ENCODE measurements around the gene MAP3K5. TPM values are rescaled to one million over a fixed set of nuclear protein-coding genes. Genes with fewer than 3 reads are reported as not detected.

The MAP3K5 gene
- total RNA-seq, 1 experiment from 2014 or later: 8.1 TPM

DNA sequence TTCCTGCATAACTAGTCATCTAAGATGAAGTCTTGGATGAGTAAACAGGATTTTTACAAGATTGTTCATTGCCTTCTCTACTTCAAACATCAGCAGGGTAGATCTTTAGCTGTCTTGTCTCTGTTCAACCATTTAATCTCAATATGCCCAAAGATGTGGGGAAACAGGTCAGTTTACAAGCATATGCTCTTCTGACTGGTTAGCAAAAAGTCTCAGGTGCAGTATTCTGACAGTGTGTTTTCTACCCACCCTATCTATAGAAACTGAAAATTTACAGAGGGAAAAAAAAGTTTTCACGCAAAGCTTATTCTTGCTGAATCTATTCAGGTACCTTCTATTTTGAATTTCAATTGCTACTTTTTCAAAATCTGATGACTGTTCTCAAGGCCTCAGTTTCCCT lies 29.0 kb downstream of the MAP3K5 start:
- in situ Hi-C loops (cut with HindIII; ENCODE audit: low pct_unique_long_range_greater_than_20kb, low sequenced_read_pairs): no loop called here
- DNase-seq (ENCODE audit: low read depth, low spot score) (no peak), ATAC-seq (no peak)
- ChIA-PET CTCF (no interaction called here), POLR2A (interaction anchor here (1.0 kb wide), 1 partner anchor 8 kb away, joined by 3 read pairs; no protein-coding TSS in a partner anchor)
- Histone ChIP-seq H3K36me3 (ENCODE audit: control insufficient read depth, insufficient read depth, low read length) (no peaks in the 10 kb centered on the region), H3K9me3 (ENCODE audit: control insufficient read depth, insufficient read depth, low read depth, low read length) (no peaks in the 10 kb centered on the region), H3K4me1 (ENCODE audit: control insufficient read depth, insufficient read depth, low read length) (peaks cover 21% of the 10 kb centered on the region), H3K4me3 (ENCODE audit: low read depth in 2 of 2, low read length in 2 of 2) (no peak overlapping the region), H3K27ac (ENCODE audit: low read length) (no peak overlapping the region), H3K27me3 (ENCODE audit: control insufficient read depth, insufficient read depth, low read length) (no peaks in the 10 kb centered on the region)
- intact Hi-C loops (cut with micrococcal nuclease; ENCODE audit: unreplicated experiment): no loop called here
- no TSS peak for BruUV-seq (replicated peaks)
- TF ChIP-seq, protein P1, sequence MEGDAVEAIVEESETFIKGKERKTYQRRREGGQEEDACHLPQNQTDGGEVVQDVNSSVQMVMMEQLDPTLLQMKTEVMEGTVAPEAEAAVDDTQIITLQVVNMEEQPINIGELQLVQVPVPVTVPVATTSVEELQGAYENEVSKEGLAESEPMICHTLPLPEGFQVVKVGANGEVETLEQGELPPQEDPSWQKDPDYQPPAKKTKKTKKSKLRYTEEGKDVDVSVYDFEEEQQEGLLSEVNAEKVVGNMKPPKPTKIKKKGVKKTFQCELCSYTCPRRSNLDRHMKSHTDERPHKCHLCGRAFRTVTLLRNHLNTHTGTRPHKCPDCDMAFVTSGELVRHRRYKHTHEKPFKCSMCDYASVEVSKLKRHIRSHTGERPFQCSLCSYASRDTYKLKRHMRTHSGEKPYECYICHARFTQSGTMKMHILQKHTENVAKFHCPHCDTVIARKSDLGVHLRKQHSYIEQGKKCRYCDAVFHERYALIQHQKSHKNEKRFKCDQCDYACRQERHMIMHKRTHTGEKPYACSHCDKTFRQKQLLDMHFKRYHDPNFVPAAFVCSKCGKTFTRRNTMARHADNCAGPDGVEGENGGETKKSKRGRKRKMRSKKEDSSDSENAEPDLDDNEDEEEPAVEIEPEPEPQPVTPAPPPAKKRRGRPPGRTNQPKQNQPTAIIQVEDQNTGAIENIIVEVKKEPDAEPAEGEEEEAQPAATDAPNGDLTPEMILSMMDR (IDR thresholded peaks at IDR 0.05): no peak
- no peak for TF ChIP-seq TCF7L2 (IDR thresholded peaks at IDR 0.05; ENCODE audit: low read depth, low read length)
- TF ChIP-seq SIN3A (IDR thresholded peaks at IDR 0.05; ENCODE audit: borderline replicate concordance, insufficient read depth, low read depth, low read length): no peak
- TF ChIP-seq, protein P2, sequence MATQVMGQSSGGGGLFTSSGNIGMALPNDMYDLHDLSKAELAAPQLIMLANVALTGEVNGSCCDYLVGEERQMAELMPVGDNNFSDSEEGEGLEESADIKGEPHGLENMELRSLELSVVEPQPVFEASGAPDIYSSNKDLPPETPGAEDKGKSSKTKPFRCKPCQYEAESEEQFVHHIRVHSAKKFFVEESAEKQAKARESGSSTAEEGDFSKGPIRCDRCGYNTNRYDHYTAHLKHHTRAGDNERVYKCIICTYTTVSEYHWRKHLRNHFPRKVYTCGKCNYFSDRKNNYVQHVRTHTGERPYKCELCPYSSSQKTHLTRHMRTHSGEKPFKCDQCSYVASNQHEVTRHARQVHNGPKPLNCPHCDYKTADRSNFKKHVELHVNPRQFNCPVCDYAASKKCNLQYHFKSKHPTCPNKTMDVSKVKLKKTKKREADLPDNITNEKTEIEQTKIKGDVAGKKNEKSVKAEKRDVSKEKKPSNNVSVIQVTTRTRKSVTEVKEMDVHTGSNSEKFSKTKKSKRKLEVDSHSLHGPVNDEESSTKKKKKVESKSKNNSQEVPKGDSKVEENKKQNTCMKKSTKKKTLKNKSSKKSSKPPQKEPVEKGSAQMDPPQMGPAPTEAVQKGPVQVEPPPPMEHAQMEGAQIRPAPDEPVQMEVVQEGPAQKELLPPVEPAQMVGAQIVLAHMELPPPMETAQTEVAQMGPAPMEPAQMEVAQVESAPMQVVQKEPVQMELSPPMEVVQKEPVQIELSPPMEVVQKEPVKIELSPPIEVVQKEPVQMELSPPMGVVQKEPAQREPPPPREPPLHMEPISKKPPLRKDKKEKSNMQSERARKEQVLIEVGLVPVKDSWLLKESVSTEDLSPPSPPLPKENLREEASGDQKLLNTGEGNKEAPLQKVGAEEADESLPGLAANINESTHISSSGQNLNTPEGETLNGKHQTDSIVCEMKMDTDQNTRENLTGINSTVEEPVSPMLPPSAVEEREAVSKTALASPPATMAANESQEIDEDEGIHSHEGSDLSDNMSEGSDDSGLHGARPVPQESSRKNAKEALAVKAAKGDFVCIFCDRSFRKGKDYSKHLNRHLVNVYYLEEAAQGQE (IDR thresholded peaks at IDR 0.05; ENCODE audit: insufficient read depth in 1 of 2, low read depth in 2 of 2, low read length in 1 of 2): no peak
- TF ChIP-seq POLR2AphosphoS5 (IDR thresholded peaks at IDR 0.05; ENCODE audit: low read depth, low read length): no peak

GRCh38 chr6:136762022-136762975 lies 30.0 kb downstream of the MAP3K5 start:
- in situ Hi-C loops (cut with HindIII; ENCODE audit: low pct_unique_long_range_greater_than_20kb, low sequenced_read_pairs): no loop called here
- DNase-seq (ENCODE audit: low read depth, low spot score) (no peak), ATAC-seq (peak; percentile 62)
- H3K27ac ChIP-seq (ENCODE audit: low read length): peak overlapping the region; percentile 55; the same call in 1 of the 2 replicates
- H3K27me3 ChIP-seq (ENCODE audit: control insufficient read depth, insufficient read depth, low read length): no peaks in the 10 kb centered on the region
- TF ChIP-seq, protein P2 (IDR thresholded peaks at IDR 0.05; ENCODE audit: insufficient read depth in 1 of 2, low read depth in 2 of 2, low read length in 1 of 2): no peak
- TF ChIP-seq POLR2AphosphoS5 (IDR thresholded peaks at IDR 0.05; ENCODE audit: low read depth, low read length) (no peak), SIN3A (IDR thresholded peaks at IDR 0.05; ENCODE audit: borderline replicate concordance, insufficient read depth, low read depth, low read length) (no peak), TCF7L2 (IDR thresholded peaks at IDR 0.05; ENCODE audit: low read depth, low read length) (no peak)
- peaks cover 21% of the 10 kb centered on the region for H3K4me1 ChIP-seq (ENCODE audit: control insufficient read depth, insufficient read depth, low read length)
- H3K4me3 ChIP-seq (ENCODE audit: low read depth in 2 of 2, low read length in 2 of 2): peak overlapping the region in 1 of 2 experiments; percentile 30; a peak in 1 of 4 replicates
- H3K9me3 ChIP-seq (ENCODE audit: control insufficient read depth, insufficient read depth, low read depth, low read length): no peaks in the 10 kb centered on the region
- ChIA-PET CTCF (interaction anchor here (0.5 kb wide), 1 partner anchor 127 kb away, joined by 3 read pairs; no protein-coding TSS in a partner anchor), POLR2A (no interaction called here)
- no peaks in the 10 kb centered on the region for H3K36me3 ChIP-seq (ENCODE audit: control insufficient read depth, insufficient read depth, low read length)
- no TSS peak for BruUV-seq (replicated peaks)
- intact Hi-C loops (cut with micrococcal nuclease; ENCODE audit: unreplicated experiment): no loop called here

All from Panc1 (cell line).